Measurements from ENCODE around the gene ZYG11B. TPM values are rescaled to one million over a fixed set of nuclear protein-coding genes. Genes with fewer than 3 reads are reported as not detected.

Gene ZYG11B
- total RNA-seq, 2 donors from 2014 or later: 41.6 to 46.8 TPM

GRCh38 chr1:52697795-52698674 lies 28.2 kb upstream of the ZYG11B start, which contains the start of gene COA7:
Gene COA7, minus strand, starts transcription at chr1:52698347. Its CDS starts 21 bp downstream, at chr1:52698326.
- H3K9me3 ChIP-seq: no peaks in the 10 kb centered on the region
- H3K36me3 ChIP-seq: no peaks in the 10 kb centered on the region
- H3K27me3 ChIP-seq (replicated peaks; ENCODE audit: insufficient read depth): no peaks in the 10 kb centered on the region
- peak; percentile 36 for DNase-seq (ENCODE audit: low spot score)
- peaks cover 10 to 15% of the 10 kb centered on the region in 2 donors for H3K4me1 ChIP-seq (ENCODE audit: control insufficient read depth in 1 of 2, low read depth in 2 of 2)
- TF ChIP-seq CTCF (IDR thresholded peaks at IDR 0.05): no peak
- peak within 1 kb of the TSS; percentile 98 for H3K4me3 ChIP-seq
- peak within 1 kb of the TSS; percentile 50 to 71 for H3K27ac ChIP-seq
- ATAC-seq (ENCODE audit: insufficient number of reproducible peaks, low FRiP score, low read depth): peak; percentile 66

GRCh38 chr1:52702886-52703787 lies 23.1 kb upstream of the ZYG11B start:
- H3K27me3 ChIP-seq (replicated peaks; ENCODE audit: insufficient read depth): no peaks in the 10 kb centered on the region
- H3K27ac ChIP-seq: peak overlapping the region; percentile 69 to 79
- peak overlapping the region; percentile 76 for H3K4me3 ChIP-seq
- H3K9me3 ChIP-seq: no peaks in the 10 kb centered on the region
- ATAC-seq (ENCODE audit: insufficient number of reproducible peaks, low FRiP score, low read depth) (peak; percentile 90), DNase-seq (ENCODE audit: low spot score) (peak; percentile 75)
- no peaks in the 10 kb centered on the region for H3K36me3 ChIP-seq
- no peak for TF ChIP-seq CTCF (IDR thresholded peaks at IDR 0.05)
- H3K4me1 ChIP-seq (ENCODE audit: control insufficient read depth in 1 of 2, low read depth in 2 of 2): peaks cover 6 to 10% of the 10 kb centered on the region in 2 donors

- H3K36me3 ChIP-seq: no peaks in the 10 kb centered on the region
- H3K27ac ChIP-seq: no peak overlapping the region
- H3K4me1 ChIP-seq (ENCODE audit: control insufficient read depth in 1 of 2, low read depth in 2 of 2): peaks cover 3 to 4% of the 10 kb centered on the region in 2 donors
- TF ChIP-seq CTCF (IDR thresholded peaks at IDR 0.05): no peak
- H3K27me3 ChIP-seq (replicated peaks; ENCODE audit: insufficient read depth): no peaks in the 10 kb centered on the region
- ATAC-seq (ENCODE audit: insufficient number of reproducible peaks, low FRiP score, low read depth): no peak
- H3K9me3 ChIP-seq: no peaks in the 10 kb centered on the region
- no peak for DNase-seq (ENCODE audit: low spot score)
- no peak overlapping the region for H3K4me3 ChIP-seq
Observed at GRCh38 chr1:52706136-52706670, 20.1 kb upstream of the ZYG11B start.

- H3K36me3 ChIP-seq: no peaks in the 10 kb centered on the region
- H3K9me3 ChIP-seq: no peaks in the 10 kb centered on the region
- no peak for TF ChIP-seq CTCF (IDR thresholded peaks at IDR 0.05)
- no peaks in the 10 kb centered on the region for H3K27me3 ChIP-seq (replicated peaks; ENCODE audit: insufficient read depth)
- H3K27ac ChIP-seq: no peak overlapping the region
- peaks cover 3 to 4% of the 10 kb centered on the region in 2 donors for H3K4me1 ChIP-seq (ENCODE audit: control insufficient read depth in 1 of 2, low read depth in 2 of 2)
- H3K4me3 ChIP-seq: no peak overlapping the region
- no peak for DNase-seq (ENCODE audit: low spot score)
- no peak for ATAC-seq (ENCODE audit: insufficient number of reproducible peaks, low FRiP score, low read depth)
Observed at GRCh38 chr1:52706941-52707926, 19.0 kb upstream of the ZYG11B start.
